MM.1S (cell line): ENCODE results near the gene EDN3.

Source experiments
- EZH2 ChIP-seq: fragments of 300-600 bp; sonication (generic); optimal IDR thresholded peaks from 2 replicates; pipeline ENCODE3; 2017; ENCODE audit warnings: low read depth, mild to moderate bottlenecking, antibody characterized with exemption, low read length, mixed read lengths
- TF ChIP-seq, protein P1 (sequence below): fragments of 300-600 bp; sonication (generic); IDR thresholded peaks from 2 replicates; pipeline ENCODE4 v1.5.1; 2016; ENCODE audit warnings: antibody characterized with exemption, low read length, mixed read lengths

DNA sequence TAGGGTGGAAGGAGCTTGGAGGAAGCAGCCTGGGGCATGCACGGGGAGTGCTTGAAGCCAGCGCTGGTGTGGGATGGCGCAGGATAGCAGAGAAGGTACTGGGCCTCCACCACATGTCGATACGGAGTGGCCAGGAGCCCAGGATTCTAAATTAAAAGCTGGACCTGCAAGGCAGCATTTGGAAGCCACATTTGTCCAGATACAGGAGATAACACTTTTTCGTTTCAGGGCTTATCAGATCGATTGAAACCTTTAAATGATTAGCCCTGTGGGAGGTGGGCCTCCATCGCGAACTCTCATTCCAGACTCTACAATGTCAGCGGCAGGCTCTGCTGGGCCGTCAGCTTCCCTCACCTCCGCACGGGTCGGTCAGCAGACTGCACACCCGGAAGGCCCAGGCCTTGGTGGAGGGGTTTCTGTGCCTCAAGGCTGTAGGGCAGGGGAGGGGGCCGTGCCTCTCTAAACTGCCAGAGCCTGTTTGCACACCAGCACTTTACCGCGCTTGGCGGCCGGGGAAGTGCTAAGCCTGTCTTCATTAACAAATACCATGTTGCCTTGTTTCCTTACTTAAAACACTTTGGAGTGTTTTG is 17.9 kb downstream of the EDN3 start:
- TF ChIP-seq, protein P1, sequence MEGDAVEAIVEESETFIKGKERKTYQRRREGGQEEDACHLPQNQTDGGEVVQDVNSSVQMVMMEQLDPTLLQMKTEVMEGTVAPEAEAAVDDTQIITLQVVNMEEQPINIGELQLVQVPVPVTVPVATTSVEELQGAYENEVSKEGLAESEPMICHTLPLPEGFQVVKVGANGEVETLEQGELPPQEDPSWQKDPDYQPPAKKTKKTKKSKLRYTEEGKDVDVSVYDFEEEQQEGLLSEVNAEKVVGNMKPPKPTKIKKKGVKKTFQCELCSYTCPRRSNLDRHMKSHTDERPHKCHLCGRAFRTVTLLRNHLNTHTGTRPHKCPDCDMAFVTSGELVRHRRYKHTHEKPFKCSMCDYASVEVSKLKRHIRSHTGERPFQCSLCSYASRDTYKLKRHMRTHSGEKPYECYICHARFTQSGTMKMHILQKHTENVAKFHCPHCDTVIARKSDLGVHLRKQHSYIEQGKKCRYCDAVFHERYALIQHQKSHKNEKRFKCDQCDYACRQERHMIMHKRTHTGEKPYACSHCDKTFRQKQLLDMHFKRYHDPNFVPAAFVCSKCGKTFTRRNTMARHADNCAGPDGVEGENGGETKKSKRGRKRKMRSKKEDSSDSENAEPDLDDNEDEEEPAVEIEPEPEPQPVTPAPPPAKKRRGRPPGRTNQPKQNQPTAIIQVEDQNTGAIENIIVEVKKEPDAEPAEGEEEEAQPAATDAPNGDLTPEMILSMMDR = no peak
- TF ChIP-seq EZH2 = no peak
